Colonic mucosa (tissue), 4 donors: Measurements from ENCODE around the gene CMSS1. TPM values are rescaled to one million over a fixed set of nuclear protein-coding genes. Genes with fewer than 3 reads are reported as not detected.

Experiments
- DNase-seq: peaks from one replicate; pipeline ENCODE4 v3.0.0-alpha.2; 2020
- H3K27ac ChIP-seq: fragments of 200-600 bp; one replicate; pipeline ENCODE4 v1.8.0; 2021
- H3K27me3 ChIP-seq: fragments of 200-600 bp; one replicate; pipeline ENCODE4 v1.8.0; 2021
- H3K36me3 ChIP-seq: fragments of 200-600 bp; one replicate; pipeline ENCODE4 v1.8.0; 2021
- H3K4me1 ChIP-seq: fragments of 200-600 bp; one replicate; pipeline ENCODE4 v1.8.0; 2021; ENCODE audit warnings: mild to moderate bottlenecking
- H3K4me3 ChIP-seq: fragments of 200-600 bp; one replicate; pipeline ENCODE4 v1.8.0; 2021
- H3K9ac ChIP-seq, 2 donors: one replicate each; pipeline ENCODE4 v1.7.0; 2013; ENCODE audit warnings: control low read depth in 2 of 2, low read depth in 2 of 2, low read length in 2 of 2
- H3K9me3 ChIP-seq: fragments of 200-600 bp; one replicate; pipeline ENCODE4 v1.8.0; 2021
- CTCF ChIP-seq: fragments of 200-600 bp; IDR thresholded peaks from one replicate; pipeline ENCODE4 v1.8.0; 2022; ENCODE audit warnings: antibody characterized with exemption, mild to moderate bottlenecking
- intact Hi-C: fragments of 100-400 bp; cut with DNase I; formaldehyde crosslinking; loops from one replicate; pipeline ENCODE4 v1.14.1; 2022
- total RNA-seq, 2 donors: library from RNA; stranded (reverse); fragmentation: NEBNext Ultra II Directional in 1 of 2; extraction: Animal tissue kit (Norgen Biotek cat#: 25700) in 1 of 2; gene quantifications; one replicate each; pipeline ENCODE4 v1.2.1, GENCODE V29; 2021
- donor health status: healthy.
- donor health status: DM: no; HTN: no; CAD: no.
- donor health status: DM: no; HTN: no; CAD: no.

Gene CMSS1
- total RNA-seq, 2 donors from 2014 or later, result 10.7 to 24.7 TPM

- Histone ChIP-seq H3K27me3 (no peaks in the 10 kb centered on the region), H3K36me3 (no peaks in the 10 kb centered on the region), H3K4me1 (peaks cover 15% of the 10 kb centered on the region), H3K4me3 (no peak overlapping the region), H3K9me3 (no peaks in the 10 kb centered on the region), H3K27ac (no peak overlapping the region), H3K9ac (no peak overlapping the region)
- DNase-seq, result no peak
- TF ChIP-seq CTCF, result no peak
- intact Hi-C loops, result no loop called here
Observed at GRCh38 chr3:99949956-99950670, 132.5 kb downstream of the CMSS1 start.

GRCh38 chr3:99950921-99951320 lies 133.3 kb downstream of the CMSS1 start:
- peaks cover 11% of the 10 kb centered on the region for H3K4me1 ChIP-seq
- no peak overlapping the region for H3K27ac ChIP-seq
- DNase-seq, result no peak

GRCh38 chr3:99951701-99952100 lies 134.0 kb downstream of the CMSS1 start:
- Histone ChIP-seq H3K36me3 (no peaks in the 10 kb centered on the region), H3K4me3 (no peak overlapping the region), H3K27ac (no peak overlapping the region), H3K27me3 (no peaks in the 10 kb centered on the region), H3K9me3 (no peaks in the 10 kb centered on the region), H3K9ac (no peak overlapping the region), H3K4me1 (peaks cover 5% of the 10 kb centered on the region)
- DNase-seq, result no peak
- intact Hi-C loops, result no loop called here
- no peak for TF ChIP-seq CTCF

More at GRCh38 chr3:99950921-99951320, 133.3 kb downstream of the CMSS1 start:
- no peak overlapping the region for H3K9ac ChIP-seq
- H3K36me3 ChIP-seq, result no peaks in the 10 kb centered on the region
- no peak overlapping the region for H3K4me3 ChIP-seq
- intact Hi-C loops, result no loop called here
- no peaks in the 10 kb centered on the region for H3K9me3 ChIP-seq
- H3K27me3 ChIP-seq, result no peaks in the 10 kb centered on the region
- TF ChIP-seq CTCF, result no peak

GRCh38 chr3:99952306-99952705 lies 134.6 kb downstream of the CMSS1 start:
- Histone ChIP-seq H3K27ac (no peak overlapping the region), H3K36me3 (no peaks in the 10 kb centered on the region), H3K27me3 (no peaks in the 10 kb centered on the region), H3K9ac (no peak overlapping the region), H3K4me3 (no peak overlapping the region), H3K9me3 (no peaks in the 10 kb centered on the region), H3K4me1 (peaks cover 5% of the 10 kb centered on the region)
- TF ChIP-seq CTCF, result no peak
- intact Hi-C loops, result no loop called here
- DNase-seq, result no peak

- no peak for DNase-seq
- no peak overlapping the region for H3K9ac ChIP-seq
- no peaks in the 10 kb centered on the region for H3K27me3 ChIP-seq
- H3K36me3 ChIP-seq, result no peaks in the 10 kb centered on the region
- intact Hi-C loops, result no loop called here
- no peak overlapping the region for H3K27ac ChIP-seq
- peaks cover 5% of the 10 kb centered on the region for H3K4me1 ChIP-seq
- H3K9me3 ChIP-seq, result no peaks in the 10 kb centered on the region
- H3K4me3 ChIP-seq, result no peak overlapping the region
- TF ChIP-seq CTCF, result no peak
Observed at GRCh38 chr3:99953596-99953995, 135.9 kb downstream of the CMSS1 start.
